ENCODE measurements around the gene GNAQ.
"Not testable (repeated sequence)": the region's sequence is repeated elsewhere in the genome, so short reads cannot be mapped to it uniquely, and the experiment has no call there.

GNAQ gene

DNA sequence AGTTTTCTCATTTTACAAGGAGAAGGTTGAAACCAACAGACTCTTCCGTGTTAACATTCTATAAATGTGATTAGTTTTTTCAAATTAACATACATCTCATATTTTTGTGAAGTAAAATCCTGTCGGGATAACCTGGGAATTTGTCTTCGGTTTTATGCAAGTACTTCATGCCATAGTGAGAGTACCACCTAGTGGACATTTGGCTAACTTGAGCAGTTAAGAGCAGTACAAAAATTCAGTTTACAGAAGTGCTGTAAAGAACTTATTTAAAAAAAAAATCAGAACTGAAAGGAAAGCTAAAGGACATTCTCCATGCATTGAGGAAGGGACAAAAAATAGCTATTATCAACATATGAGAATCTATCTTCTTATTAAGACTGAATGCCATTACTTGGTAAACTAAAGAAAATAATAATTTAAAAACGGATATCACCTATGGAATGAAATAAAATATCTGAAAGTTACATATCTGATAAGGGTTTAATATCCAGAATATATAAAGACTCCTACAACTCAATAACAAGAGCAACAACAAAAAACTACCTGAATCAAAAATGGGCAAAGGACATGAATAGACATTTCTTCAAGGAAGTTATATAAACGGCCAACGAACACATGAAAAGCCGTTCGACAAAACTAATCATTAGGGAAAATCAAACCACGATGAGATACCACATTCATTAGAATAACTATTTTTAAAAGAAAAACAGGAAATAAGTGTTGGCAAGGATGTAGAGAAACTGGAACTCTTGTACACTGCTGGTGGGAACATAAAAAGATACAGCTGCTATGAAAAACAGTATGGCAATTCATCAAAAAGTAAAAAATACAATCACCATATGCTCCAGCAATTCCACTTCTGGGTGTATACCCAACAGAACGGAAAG, 266.5 kb downstream of the GNAQ start:
- no peak for DNase-seq

- no peak for DNase-seq
Measured at GRCh38 chr9:77763566-77763965, 268.0 kb downstream of the GNAQ start.

GRCh38 chr9:77760919-77761318, 270.7 kb downstream of the GNAQ start:
- DNase-seq = not testable (repeated sequence)

- DNase-seq = no peak
Measured at GRCh38 chr9:77759391-77759790, 272.2 kb downstream of the GNAQ start.

DNA sequence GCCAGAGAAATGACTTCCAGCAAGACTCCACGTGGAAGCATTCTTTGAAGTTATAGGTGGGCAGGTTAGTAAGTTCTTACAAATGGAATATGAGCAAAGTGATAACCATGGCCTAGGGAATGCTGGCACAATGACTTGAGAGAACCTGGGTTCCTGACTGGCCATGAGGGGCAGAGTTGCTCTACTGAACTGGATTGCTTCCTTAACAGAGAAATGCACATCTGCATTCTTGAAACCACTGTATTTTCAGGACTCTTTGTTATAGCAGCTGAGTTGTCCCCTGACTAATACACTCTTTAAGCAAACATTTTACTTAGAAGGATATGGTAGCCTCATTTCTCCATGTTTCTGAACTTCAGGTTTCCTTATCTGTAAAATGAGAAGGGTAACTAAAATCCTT, 275.2 kb downstream of the GNAQ start:
- DNase-seq = no peak

GRCh38 chr9:77753180-77753579, 278.4 kb downstream of the GNAQ start:
- DNase-seq = no peak

DNA sequence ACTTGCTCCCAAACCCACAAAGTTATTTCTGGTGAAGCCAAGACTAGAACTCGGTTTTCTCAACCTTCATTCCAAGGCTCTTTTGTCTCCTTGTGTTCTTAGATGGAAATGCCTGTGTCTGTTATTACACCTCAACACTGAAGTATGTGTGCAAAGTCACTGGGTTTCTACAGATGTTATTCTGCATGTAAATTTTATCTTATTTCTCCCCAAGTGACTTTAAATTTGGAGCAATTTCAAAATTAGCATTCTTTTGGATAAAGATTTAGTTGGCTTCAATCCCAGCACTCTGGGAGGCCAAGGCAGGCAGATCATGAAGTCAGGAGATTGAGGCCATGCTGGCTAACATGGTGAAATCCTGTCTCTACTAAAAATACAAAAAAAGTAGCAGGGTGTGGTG, 279.1 kb downstream of the GNAQ start:
- DNase-seq = no peak

GRCh38 chr9:77751341-77752091, 280.1 kb downstream of the GNAQ start:
- no peak for DNase-seq

DNA sequence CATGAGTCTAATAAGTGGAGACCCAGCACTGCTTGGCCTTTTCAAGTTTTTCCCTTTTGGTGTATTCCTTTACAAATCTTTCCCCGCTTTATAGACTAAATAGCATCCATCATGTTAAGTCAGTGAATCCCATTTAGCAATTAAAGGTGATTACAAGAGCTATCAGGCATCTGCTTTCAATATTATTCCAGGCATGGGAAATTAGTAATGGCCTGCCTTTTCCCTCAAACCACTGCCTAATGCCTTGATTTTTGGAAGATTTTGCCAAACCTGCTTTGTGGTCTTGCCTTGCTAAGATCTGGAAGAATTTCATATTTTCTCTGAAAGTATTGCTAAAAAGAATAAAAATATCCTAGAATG, 280.6 kb downstream of the GNAQ start:
- DNase-seq = no peak

- DNase-seq = no peak
Measured at GRCh38 chr9:77750284-77750683, 281.3 kb downstream of the GNAQ start.

GRCh38 chr9:77748214-77748772, 283.3 kb downstream of the GNAQ start:
- DNase-seq = no peak

GRCh38 chr9:77747163-77747562, 284.4 kb downstream of the GNAQ start:
- no peak for DNase-seq

GRCh38 chr9:77744841-77745430, 286.7 kb downstream of the GNAQ start:
- no peak for DNase-seq

- DNase-seq = no peak
Measured at GRCh38 chr9:77743386-77743785, 288.2 kb downstream of the GNAQ start.

GRCh38 chr9:77738932-77739331, 292.7 kb downstream of the GNAQ start:
- DNase-seq = no peak

- no peak for DNase-seq
Measured at GRCh38 chr9:77735494-77735893, 296.1 kb downstream of the GNAQ start.

- DNase-seq = no peak
Measured at GRCh38 chr9:77731930-77732329, 299.7 kb downstream of the GNAQ start.

DNA sequence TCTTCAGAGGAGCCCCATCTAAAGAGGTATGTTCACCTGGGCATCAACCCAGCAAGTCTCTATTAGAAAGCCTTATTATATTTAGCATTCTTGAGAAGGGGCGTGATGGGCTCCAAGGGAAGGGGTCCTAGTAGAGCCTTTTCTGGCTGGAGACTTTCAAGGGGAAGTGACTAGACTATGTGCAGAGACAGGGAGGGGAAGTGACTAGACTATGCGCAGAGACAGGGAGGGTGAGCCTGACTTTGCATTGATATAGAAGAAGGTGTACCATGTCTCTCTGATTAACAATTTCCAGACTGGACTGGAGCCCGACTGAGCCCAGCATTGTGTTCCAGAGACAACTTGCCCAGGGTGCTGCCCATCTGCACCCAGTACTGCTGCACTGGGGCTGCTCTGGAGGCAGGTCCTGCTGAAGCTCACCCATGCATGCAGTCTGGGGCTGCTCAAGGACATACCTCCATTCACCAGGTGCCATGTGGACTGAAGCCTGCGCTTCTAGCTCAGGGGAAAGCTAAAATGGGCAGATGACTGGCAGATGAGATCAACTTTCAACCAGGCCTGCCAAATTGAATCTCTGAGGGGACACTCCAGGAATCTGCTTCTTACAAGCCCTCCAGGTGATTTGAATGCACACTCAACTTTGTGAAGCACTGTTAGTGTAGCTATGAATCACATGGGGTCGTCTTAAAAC, 300.5 kb downstream of the GNAQ start:
- no peak for DNase-seq

- no peak for DNase-seq
Measured at GRCh38 chr9:77729177-77729576, 302.4 kb downstream of the GNAQ start.

DNA sequence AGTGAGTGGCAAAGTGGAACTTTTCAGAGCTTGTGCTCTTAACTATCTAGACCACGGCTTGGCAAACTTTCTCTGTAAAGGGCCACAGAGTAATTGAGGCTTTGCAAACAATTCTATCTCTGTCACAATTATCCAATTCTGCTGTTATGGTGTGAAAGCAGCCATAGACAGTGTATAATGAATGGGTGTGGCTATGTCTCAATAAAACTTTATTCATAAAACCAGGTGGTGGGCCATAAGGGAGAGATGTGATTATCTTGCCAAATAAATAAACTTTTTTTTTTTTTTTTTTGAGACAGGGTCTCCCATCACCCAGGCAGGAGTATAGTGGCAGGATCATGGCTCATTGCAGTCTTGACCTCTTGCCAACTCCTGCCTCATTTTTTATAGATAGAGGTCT, 304.8 kb downstream of the GNAQ start:
- no peak for DNase-seq

- no peak for DNase-seq
Measured at GRCh38 chr9:77726289-77726688, 305.3 kb downstream of the GNAQ start.

- no peak for DNase-seq
Measured at GRCh38 chr9:77725820-77726219, 305.8 kb downstream of the GNAQ start.
